ENCODE data around the gene ENAH. TPM values are rescaled to one million over a fixed set of nuclear protein-coding genes. Genes with fewer than 3 reads are reported as not detected.
"Not testable (repeated sequence)": the region's sequence is repeated elsewhere in the genome, so short reads cannot be mapped to it uniquely, and the experiment has no call there.

ENAH gene
- total and polyA plus RNA-seq, 2 donors (not counting 1 experiment from before 2014, with no cell fraction given), result 1.3 to 1.6 TPM

DNA sequence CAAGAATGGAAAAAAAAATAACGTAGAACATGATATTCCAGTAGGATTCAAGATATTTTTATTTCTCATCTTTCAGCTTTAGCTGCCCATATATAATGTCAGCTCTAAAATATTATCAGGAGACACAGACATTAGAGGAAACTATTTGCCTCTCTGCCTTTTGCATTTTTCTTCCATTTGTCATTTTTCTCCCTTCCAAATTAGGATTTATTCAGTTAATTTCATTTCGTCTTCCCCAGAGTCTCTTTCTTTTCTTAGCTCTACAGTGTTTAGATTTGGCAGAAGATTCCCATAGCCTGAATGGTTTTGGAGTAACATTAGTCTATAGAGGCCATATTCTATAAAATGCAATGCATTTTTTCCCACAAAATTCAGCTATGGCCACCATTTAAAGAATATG, 5.1 kb upstream of the ENAH start:
- no peak overlapping the region for H3K27ac ChIP-seq (ENCODE audit: low read length in 2 of 2)
- WGBS (ENCODE audit: insufficient coverage), result no CpG with 5 or more reads among the region's 2 CpGs
- CTCF ChIA-PET, result no interaction called here
- TF ChIP-seq EZH2 (IDR thresholded peaks at IDR 0.05; ENCODE audit: borderline replicate concordance, insufficient read depth, low read depth, low read length, poor library complexity, severe bottlenecking), result no peak
- TF ChIP-seq, protein P1, sequence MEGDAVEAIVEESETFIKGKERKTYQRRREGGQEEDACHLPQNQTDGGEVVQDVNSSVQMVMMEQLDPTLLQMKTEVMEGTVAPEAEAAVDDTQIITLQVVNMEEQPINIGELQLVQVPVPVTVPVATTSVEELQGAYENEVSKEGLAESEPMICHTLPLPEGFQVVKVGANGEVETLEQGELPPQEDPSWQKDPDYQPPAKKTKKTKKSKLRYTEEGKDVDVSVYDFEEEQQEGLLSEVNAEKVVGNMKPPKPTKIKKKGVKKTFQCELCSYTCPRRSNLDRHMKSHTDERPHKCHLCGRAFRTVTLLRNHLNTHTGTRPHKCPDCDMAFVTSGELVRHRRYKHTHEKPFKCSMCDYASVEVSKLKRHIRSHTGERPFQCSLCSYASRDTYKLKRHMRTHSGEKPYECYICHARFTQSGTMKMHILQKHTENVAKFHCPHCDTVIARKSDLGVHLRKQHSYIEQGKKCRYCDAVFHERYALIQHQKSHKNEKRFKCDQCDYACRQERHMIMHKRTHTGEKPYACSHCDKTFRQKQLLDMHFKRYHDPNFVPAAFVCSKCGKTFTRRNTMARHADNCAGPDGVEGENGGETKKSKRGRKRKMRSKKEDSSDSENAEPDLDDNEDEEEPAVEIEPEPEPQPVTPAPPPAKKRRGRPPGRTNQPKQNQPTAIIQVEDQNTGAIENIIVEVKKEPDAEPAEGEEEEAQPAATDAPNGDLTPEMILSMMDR (IDR thresholded peaks at IDR 0.05), result no peak
- H3K79me2 ChIP-seq (ENCODE audit: control insufficient read depth, insufficient read depth, low read length), result no peaks in the 10 kb centered on the region
- no peak for ATAC-seq (ENCODE audit: low read depth)
- H3K27ac Mint-ChIP-seq, result no peak overlapping the region
- DNase-seq, result no peak
- H3K9me3 Mint-ChIP-seq (ENCODE audit: insufficient read depth), result no peaks in the 10 kb centered on the region
- no peak overlapping the region for H3K9ac ChIP-seq (ENCODE audit: low read length)
- no peak overlapping the region for H3K4me3 Mint-ChIP-seq
- H3K27me3 ChIP-seq (replicated peaks in 1 of 4; ENCODE audit: control extremely low read depth in 1 of 4, control insufficient read depth in 3 of 4, insufficient read depth in 4 of 4, low read length in 3 of 4), result no peaks in the 10 kb centered on the region
- POLR2A ChIA-PET, result no interaction called here
- H3K4me3 ChIP-seq (ENCODE audit: control extremely low read depth in 1 of 5, extremely low read depth in 1 of 5, insufficient read depth in 1 of 5, low read depth in 2 of 5, low read length in 4 of 5), result no peak overlapping the region
- H3K9me3 ChIP-seq (ENCODE audit: control extremely low read depth in 1 of 3, control insufficient read depth in 2 of 3, insufficient read depth in 1 of 3, low read length in 2 of 3), result peaks cover 0 to 4% (median 0%) of the 10 kb centered on the region in 3 donors
- H3K4me1 Mint-ChIP-seq, result peaks cover 34% of the 10 kb centered on the region
- H3K27me3 Mint-ChIP-seq, result no peaks in the 10 kb centered on the region
- no peaks in the 10 kb centered on the region for H3K36me3 ChIP-seq (replicated peaks in 1 of 2; ENCODE audit: control extremely low read depth in 1 of 2, control insufficient read depth in 1 of 2, extremely low read depth in 1 of 2, insufficient read depth in 2 of 2, low read length in 1 of 2)
- no peak overlapping the region for H2AFZ ChIP-seq (ENCODE audit: insufficient read depth, low read depth, low read length, poor library complexity, severe bottlenecking)
- intact Hi-C loops (cut with micrococcal nuclease), result loop anchor here (5.0 to 10.0 kb wide), 2 partner anchors 113 to 181 kb away; no protein-coding TSS in a partner anchor
- no peak overlapping the region for H3K4me2 ChIP-seq (replicated peaks; ENCODE audit: low read depth, low read length, poor library complexity, severe bottlenecking)
- H3K4me1 ChIP-seq (ENCODE audit: control insufficient read depth in 2 of 2, insufficient read depth in 2 of 2, low read length in 2 of 2), result peaks cover 29 to 32% of the 10 kb centered on the region in 2 donors
- H4K20me1 ChIP-seq (ENCODE audit: control insufficient read depth, insufficient read depth, low read length, poor library complexity, severe bottlenecking), result no peaks in the 10 kb centered on the region

DNA sequence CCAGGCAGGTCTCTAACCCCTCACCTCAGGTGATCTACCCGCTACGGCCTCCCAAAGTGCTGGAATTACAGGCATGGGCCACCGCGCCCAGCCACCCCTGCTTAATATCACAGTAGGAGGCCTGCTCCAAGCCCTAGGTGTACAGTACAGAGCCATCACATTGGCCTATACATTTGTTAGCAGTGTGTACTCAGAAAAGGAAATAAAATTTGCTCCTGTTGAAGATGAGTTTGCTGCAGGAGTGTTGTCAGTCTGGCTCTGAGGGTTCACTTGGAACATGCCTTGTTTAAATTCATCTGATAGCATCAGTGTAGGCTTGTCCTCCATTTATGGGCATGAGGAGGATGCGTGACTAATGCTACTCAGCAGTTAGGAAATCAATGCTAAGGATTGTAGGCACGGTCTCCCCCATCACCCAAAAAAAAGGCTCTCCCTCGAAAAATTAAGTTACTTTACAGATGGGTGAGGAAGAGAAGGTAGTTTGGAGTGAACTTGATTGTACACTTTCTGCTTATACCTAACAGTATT, 4.6 kb upstream of the ENAH start:
- Mint-ChIP-seq H3K27me3 (no peaks in the 10 kb centered on the region), H3K4me3 (no peak overlapping the region), H3K27ac (no peak overlapping the region), H3K4me1 (peaks cover 34% of the 10 kb centered on the region), H3K9me3 (ENCODE audit: insufficient read depth) (no peaks in the 10 kb centered on the region)
- no peak overlapping the region for H3K4me3 ChIP-seq (ENCODE audit: control extremely low read depth in 1 of 5, extremely low read depth in 1 of 5, insufficient read depth in 1 of 5, low read depth in 2 of 5, low read length in 4 of 5)
- no peak overlapping the region for H3K9ac ChIP-seq (ENCODE audit: low read length)
- H3K27me3 ChIP-seq (replicated peaks in 1 of 4; ENCODE audit: control extremely low read depth in 1 of 4, control insufficient read depth in 3 of 4, insufficient read depth in 4 of 4, low read length in 3 of 4), result no peaks in the 10 kb centered on the region
- POLR2A ChIA-PET, result no interaction called here
- H3K4me1 ChIP-seq (ENCODE audit: control insufficient read depth in 2 of 2, insufficient read depth in 2 of 2, low read length in 2 of 2), result peaks cover 29 to 32% of the 10 kb centered on the region in 2 donors
- CTCF ChIA-PET, result interaction anchor here (1.0 kb wide), 1 partner anchor 178 kb away, joined by 4 read pairs; no protein-coding TSS in a partner anchor
- H2AFZ ChIP-seq (ENCODE audit: insufficient read depth, low read depth, low read length, poor library complexity, severe bottlenecking), result no peak overlapping the region
- TF ChIP-seq EZH2 (IDR thresholded peaks at IDR 0.05; ENCODE audit: borderline replicate concordance, insufficient read depth, low read depth, low read length, poor library complexity, severe bottlenecking), result no peak
- TF ChIP-seq, protein P1 (IDR thresholded peaks at IDR 0.05), result no peak
- H3K79me2 ChIP-seq (ENCODE audit: control insufficient read depth, insufficient read depth, low read length), result no peaks in the 10 kb centered on the region
- DNase-seq (no peak), ATAC-seq (ENCODE audit: low read depth) (no peak)
- H3K9me3 ChIP-seq (ENCODE audit: control extremely low read depth in 1 of 3, control insufficient read depth in 2 of 3, insufficient read depth in 1 of 3, low read length in 2 of 3), result peaks cover 0 to 4% (median 0%) of the 10 kb centered on the region in 3 donors
- WGBS (ENCODE audit: insufficient coverage), result no CpG with 5 or more reads among the region's 7 CpGs
- H3K27ac ChIP-seq (ENCODE audit: low read length in 2 of 2), result no peak overlapping the region
- no peaks in the 10 kb centered on the region for H3K36me3 ChIP-seq (replicated peaks in 1 of 2; ENCODE audit: control extremely low read depth in 1 of 2, control insufficient read depth in 1 of 2, extremely low read depth in 1 of 2, insufficient read depth in 2 of 2, low read length in 1 of 2)
- no peaks in the 10 kb centered on the region for H4K20me1 ChIP-seq (ENCODE audit: control insufficient read depth, insufficient read depth, low read length, poor library complexity, severe bottlenecking)
- intact Hi-C loops (cut with micrococcal nuclease), result loop anchor here (5.0 to 10.0 kb wide), 2 partner anchors 113 to 180 kb away; no protein-coding TSS in a partner anchor
- no peak overlapping the region for H3K4me2 ChIP-seq (replicated peaks; ENCODE audit: low read depth, low read length, poor library complexity, severe bottlenecking)

DNA sequence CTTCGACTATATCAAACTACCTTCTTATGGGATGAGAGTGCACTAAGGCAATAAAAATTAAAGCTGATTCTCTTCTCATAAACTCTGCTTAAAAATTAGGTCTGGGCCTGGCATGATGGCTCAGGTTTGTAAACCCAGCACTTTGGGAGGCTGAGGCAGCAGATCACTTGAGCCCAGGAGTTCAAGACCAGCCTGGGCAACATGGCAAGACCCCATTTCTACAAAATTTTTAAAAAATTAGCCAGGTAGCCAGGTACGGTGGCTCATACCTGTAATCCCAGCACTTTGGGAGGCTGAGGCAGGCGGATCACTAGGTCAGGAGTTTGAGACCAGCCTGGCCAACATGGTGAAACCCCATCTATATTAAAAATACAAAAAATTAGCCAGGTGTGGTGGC, 3.3 kb upstream of the ENAH start:
- CTCF ChIA-PET, result interaction anchor here (1.3 kb wide), 1 partner anchor 111 kb away, joined by 3 read pairs; no protein-coding TSS in a partner anchor
- H3K9me3 Mint-ChIP-seq (ENCODE audit: insufficient read depth); H3K36me3 ChIP-seq (replicated peaks in 1 of 2; ENCODE audit: control extremely low read depth in 1 of 2, control insufficient read depth in 1 of 2, extremely low read depth in 1 of 2, insufficient read depth in 2 of 2, low read length in 1 of 2); ATAC-seq (ENCODE audit: low read depth); H3K9ac ChIP-seq (ENCODE audit: low read length); DNase-seq; H3K27ac Mint-ChIP-seq; H2AFZ ChIP-seq (ENCODE audit: insufficient read depth, low read depth, low read length, poor library complexity, severe bottlenecking); POLR2A ChIA-PET; H3K9me3 ChIP-seq (ENCODE audit: control extremely low read depth in 1 of 3, control insufficient read depth in 2 of 3, insufficient read depth in 1 of 3, low read length in 2 of 3); H3K79me2 ChIP-seq (ENCODE audit: control insufficient read depth, insufficient read depth, low read length); H3K27me3 Mint-ChIP-seq; H4K20me1 ChIP-seq (ENCODE audit: control insufficient read depth, insufficient read depth, low read length, poor library complexity, severe bottlenecking); H3K4me3 Mint-ChIP-seq; H3K27ac ChIP-seq (ENCODE audit: low read length in 2 of 2); H3K4me3 ChIP-seq (ENCODE audit: control extremely low read depth in 1 of 5, extremely low read depth in 1 of 5, insufficient read depth in 1 of 5, low read depth in 2 of 5, low read length in 4 of 5); H3K4me2 ChIP-seq (replicated peaks; ENCODE audit: low read depth, low read length, poor library complexity, severe bottlenecking): not testable (repeated sequence)
- H3K4me1 ChIP-seq (ENCODE audit: control insufficient read depth in 2 of 2, insufficient read depth in 2 of 2, low read length in 2 of 2), result peaks cover 29 to 39% of the 10 kb centered on the region in 2 donors
- 100% methylated on average over 1 of the region's 3 CpGs for WGBS (ENCODE audit: insufficient coverage)
- peaks cover 35% of the 10 kb centered on the region for H3K4me1 Mint-ChIP-seq
- peaks cover 0 to 10% (median 6%) of the 10 kb centered on the region in 4 experiments for H3K27me3 ChIP-seq (replicated peaks in 1 of 4; ENCODE audit: control extremely low read depth in 1 of 4, control insufficient read depth in 3 of 4, insufficient read depth in 4 of 4, low read length in 3 of 4)
- intact Hi-C loops (cut with micrococcal nuclease), result loop anchor here (5.0 to 10.0 kb wide), 2 partner anchors 111 to 179 kb away; no protein-coding TSS in a partner anchor

All from B cell (primary cell).